Activated T-cell treated with anti-CD3 and anti-CD28 coated beads for 1 hour (primary cell): ENCODE measurements around the gene ZNF19.

Experiments
- DNase-seq: peaks from one replicate; pipeline ENCODE4 v3.0.0-alpha.2; 2020; ENCODE audit warnings: low read depth

The ZNF19 gene

DNA sequence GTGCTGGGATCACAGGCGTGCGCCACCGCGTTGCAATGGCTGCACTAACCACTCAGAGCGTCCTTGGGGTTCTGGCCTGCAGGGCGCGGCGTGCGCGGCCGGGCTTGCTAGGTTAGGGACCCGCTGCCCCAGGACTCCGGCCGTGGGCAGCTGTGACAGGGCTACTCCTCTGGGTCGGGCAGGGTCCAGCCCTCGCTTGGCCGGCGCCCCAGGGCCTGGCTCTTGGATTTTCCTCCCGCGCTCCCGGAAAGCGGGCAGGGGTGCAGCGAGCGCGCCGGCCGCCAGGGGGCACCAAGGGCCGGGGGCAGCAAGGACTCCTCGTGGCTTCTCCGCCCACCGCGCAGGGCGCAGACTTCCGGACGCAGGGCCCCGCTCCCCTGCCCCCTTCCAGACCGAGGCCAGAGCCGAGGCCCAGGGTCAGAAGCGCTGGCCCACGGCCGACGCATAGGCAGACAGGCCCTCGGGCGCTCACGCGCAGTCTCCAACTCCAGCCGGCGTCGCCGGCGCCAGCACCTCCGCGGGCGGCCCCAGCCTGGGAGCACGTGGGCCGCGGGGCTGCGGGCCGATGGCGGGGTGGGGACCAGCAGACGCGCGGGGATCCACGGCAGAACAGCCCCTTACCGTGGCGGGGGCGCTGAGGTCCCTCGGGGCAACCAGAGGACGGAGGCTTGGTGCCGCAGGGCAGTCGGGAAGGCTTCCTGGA is 47.6 kb downstream of the ZNF19 start:
- no peak for DNase-seq

GRCh38 chr16:71440669-71441347 is 48.3 kb downstream of the ZNF19 start:
- no peak for DNase-seq

DNA sequence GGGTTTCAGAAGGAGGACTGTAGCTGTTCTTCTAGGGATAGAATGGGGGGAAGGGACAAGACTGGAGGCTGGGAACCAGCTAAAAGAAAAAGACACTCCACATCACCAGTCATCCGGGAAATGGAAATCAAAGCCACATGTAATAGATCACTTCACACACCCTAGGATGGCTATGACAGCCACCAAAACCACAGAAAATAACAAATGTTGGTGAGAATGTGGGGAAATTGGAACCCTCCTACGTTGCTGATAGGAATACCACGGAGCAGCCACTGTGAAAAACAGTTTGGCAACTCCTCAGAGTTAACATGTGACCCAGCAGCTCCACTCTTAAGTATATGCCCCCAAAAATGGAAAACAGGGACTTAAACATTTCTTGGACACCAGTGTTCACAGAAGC is 49.6 kb downstream of the ZNF19 start:
- no peak for DNase-seq

DNA sequence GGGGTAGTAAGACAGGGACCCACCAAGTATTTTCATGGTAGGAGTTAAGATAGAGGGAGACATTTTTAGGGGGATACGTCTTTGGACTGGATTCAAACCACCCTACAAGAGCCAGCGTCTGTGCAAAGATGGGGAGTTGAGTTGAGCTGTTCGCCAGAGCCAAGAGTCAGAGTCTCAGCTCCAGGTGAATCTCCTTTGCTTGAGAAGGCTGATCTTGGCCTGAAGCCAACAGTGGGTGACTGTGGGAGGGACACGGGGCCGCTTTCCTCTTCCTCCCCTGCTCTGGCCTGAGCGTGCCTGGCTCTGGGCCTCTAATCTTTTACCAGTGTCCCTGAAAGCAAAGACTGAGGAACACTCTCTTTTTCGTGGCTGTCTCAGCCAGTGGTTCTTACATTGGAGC is 52.7 kb downstream of the ZNF19 start:
- no peak for DNase-seq

GRCh38 chr16:71432906-71433305 is 56.2 kb downstream of the ZNF19 start:
- DNase-seq: no peak

GRCh38 chr16:71431991-71432390 is 57.1 kb downstream of the ZNF19 start:
- DNase-seq: no peak

GRCh38 chr16:71431176-71431575 is 57.9 kb downstream of the ZNF19 start:
- DNase-seq: no peak

- no peak for DNase-seq
Observed at GRCh38 chr16:71430744-71431143, 58.4 kb downstream of the ZNF19 start.

GRCh38 chr16:71429581-71429980 is 59.5 kb downstream of the ZNF19 start:
- DNase-seq: no peak

DNA sequence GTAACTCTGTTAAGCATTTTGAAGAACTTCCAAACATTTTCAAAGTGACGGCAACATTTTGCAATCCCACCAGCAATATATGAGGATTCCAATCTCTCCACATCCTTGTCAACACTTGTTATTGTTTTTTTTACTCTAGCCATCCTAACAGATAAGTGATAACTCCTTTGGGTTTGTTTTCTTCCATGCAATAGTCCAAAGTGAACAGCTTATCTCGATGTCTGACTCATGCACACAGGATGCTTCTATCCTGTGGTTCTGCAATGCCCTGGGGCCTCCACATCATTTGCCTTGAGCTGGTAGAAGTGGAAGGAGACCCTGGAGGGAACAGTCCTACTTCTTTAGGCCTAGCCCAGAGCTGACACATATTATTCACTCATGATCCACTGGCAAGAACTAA is 60.2 kb downstream of the ZNF19 start:
- DNase-seq: no peak

GRCh38 chr16:71428385-71428784 is 60.7 kb downstream of the ZNF19 start:
- no peak for DNase-seq

DNA sequence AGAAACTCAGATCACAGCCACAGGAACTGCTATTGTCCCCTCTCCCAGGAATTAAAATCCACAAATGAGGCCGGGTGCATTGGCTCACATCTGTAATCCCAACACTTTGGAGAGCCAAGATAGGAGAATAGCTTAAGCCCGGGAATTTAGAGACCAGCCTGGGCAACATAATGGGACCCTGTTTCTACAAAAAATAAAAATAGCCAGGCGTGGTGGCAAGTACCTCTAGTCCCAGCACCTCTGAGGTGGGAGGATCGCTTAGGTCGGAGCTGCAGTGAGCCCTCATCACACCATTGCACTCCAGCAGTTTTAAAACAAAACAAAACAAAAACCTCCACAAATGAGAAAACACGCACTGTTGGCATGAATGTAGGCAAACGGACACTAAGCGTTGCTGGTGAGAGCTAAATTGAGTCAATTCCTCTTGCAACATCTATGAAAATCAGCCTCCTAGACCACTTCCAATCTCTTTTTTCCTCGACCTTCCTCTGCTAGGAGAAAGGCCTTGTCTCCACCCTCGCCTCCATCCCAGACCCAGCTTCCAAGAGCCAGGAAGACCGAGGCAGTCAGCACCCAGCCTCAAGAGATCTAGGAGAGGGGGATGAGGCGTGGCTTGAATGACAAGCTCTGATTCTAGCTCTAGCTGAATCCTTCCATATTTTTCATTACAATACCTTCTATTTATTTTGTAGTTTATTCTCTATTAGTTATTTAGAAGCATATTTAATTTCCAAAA is 62.1 kb downstream of the ZNF19 start:
- DNase-seq: no peak

GRCh38 chr16:71426069-71426879 is 62.9 kb downstream of the ZNF19 start:
- no peak for DNase-seq

DNA sequence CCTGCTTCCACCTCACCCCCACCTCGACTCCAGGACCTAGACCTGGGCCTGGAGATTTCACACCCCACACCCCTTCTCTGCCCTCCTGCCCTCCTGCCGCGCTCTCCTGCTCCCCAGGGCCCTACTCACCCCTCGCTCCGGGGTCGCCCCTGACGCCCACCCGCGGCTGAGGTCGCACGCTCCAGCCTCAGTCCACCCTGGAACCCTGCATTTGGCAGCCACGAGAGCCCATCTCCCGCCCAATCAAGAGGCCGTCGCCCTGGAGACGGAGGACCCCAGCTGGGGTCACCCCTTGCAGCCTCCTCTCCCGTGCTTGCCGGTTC is 63.4 kb downstream of the ZNF19 start:
- DNase-seq: no peak

GRCh38 chr16:71424626-71425025 is 64.5 kb downstream of the ZNF19 start:
- no peak for DNase-seq

DNA sequence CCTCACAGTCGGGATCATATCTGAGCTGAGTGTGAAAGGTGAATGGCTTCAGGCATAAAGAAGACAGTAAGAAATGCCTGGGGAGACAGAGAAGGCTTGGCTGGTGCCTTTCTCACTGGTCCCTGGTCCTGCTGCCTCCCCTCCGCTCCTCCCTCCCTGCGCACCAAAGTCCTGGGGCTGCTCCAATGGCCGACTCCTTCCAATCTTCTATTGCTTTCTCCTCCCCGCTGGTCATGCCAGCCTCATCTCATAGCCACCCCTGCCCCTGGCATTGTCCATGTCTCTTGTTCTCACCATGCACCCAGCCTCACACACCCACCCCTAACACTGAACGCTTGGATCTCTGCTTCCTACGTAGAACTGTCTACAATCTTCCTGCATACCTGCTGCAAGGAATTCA is 65.3 kb downstream of the ZNF19 start:
- no peak for DNase-seq
